NCI-H2227 treated with DMSO at 0.1 percent for 48 hours (cell line): ENCODE results near the gene PLAGL1.
"Not testable (repeated sequence)": the region's sequence is repeated elsewhere in the genome, so short reads cannot be mapped to it uniquely, and the experiment has no call there.

Experiments
- DNase-seq: peaks from one replicate; lab custom pipeline; 2025; lab: John Stamatoyannopoulos, UW

Gene PLAGL1

DNA sequence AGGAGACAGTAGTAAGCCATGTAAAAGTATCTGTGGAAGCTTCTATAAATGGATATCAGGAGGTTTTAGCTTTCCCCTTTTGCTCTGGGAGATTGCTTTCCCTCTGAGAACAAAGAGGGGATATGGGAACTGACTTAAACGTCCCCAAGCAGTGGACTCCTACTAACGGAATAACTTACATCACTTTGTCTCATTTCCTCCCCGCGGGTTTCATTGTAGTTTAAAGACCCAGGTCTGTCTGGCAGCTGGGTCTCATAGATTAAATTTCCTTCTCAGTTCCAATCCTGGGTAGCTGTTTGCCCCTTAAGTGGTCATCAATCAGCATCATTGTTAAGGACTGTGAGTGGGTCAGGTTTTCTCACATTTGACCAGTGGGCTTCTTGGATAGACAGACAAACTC lies 68.7 kb downstream of the PLAGL1 start:
- DNase-seq: peak; percentile 11

DNA sequence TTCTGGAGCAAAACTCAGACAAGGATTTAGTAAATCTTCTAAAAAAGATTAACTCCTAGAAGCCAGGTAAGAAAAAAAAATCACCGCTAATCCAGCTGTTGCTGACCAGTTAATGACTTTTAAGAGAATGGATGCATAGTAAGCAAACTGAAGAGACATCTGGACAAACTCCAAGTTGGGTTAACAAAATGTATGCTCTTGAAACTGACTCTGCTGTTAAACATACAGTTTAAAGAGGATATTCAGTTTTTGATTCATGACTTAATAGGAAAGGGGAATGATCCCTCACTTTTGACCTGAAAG lies 70.4 kb downstream of the PLAGL1 start:
- DNase-seq: no peak

DNA sequence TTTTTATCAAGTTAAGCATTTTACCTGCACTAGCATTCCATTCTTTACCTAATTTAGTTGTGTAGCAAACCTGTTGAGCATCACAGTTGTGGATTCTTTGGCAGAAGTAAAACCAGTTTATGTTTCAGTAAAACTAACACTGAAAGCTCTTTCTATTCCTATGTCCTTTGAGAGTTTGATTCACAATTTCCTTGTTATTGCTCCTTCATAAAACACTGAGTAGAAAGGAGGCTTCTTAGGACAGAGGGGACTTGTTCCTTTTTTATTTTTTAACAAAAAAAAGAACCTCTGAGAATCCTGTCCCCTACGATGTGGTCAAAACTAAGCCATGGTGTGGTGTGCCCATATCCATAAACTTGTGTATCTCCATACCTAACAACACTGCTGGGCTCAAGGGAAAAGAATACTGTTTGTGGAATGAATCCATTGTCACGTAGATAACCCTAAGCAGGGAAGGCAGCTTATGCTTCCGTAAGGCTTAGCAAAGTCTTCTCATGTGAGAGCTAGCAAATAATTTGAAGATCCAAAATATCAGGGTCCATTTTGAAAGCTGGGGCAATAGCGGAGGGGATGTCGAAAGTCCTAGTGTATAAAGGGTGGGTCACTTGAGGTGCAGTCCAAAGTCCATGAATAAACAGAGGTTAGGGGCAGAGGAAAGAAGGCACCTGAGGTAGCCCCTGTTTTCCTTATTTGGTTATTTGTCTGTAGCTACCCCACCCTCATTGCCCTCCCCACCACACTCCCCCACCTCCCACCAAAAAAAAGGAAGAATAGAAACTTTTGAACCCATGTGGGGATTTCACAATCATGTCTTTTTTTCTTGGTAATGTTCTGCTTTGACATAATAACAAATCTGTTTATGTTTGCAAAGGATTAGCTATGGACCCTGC lies 71.0 kb downstream of the PLAGL1 start:
- DNase-seq: no peak

DNA sequence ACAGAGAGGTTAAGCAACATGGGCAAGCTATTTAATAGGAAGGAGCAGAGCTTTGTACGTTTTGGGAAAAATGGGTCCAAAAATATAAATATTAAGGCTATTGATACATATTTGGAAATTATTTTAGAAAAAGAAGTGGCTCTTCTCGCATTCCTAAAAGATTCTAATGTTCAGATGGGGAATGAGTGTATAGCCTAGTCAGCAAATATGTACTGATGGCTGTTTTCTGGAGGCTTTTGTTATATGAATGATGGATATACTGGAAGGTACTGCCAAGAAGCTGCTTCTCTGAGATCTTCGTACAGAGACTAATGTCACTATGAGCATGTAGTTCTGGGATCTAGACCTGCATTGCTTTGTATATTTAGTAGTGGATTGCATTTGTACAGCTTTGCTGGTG lies 71.7 kb downstream of the PLAGL1 start:
- DNase-seq: no peak

DNA sequence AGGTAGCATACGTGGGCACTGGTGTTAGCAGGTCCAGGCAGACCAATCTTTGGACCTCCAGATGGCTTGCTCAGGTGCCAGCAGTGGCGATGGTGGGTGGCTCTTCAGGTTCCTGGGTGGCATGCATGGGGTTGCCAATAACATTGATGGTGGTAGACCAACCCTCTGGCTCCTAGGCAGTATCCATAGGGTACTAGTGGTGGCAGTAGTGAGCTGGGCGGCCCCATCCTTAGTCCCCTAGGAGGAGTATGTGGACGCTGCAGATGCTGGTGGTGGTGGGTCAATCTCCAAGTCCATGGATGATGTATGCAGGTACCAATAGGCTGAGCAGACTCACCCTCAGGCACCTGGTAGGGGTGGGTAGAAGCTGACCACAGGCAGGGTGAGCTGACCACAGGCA lies 73.2 kb downstream of the PLAGL1 start:
- DNase-seq: no peak

DNA sequence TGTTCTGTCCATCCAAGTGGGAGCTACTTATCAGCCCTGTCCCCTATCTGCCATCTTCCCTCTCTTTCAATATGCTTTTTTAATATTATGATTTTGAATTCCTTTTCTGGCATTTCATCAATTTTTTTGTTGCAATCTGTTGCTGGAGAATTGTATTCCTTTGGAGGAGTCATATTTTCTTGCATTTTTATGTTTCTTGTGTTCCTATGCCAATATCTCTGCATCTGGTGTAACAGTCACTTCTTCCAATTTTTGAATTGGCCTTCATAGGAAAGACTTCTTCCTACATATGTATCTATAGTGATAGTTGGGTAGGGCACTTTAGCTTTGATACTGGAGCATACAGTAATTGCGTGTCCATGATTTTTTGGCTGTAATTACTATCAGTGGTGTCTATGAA lies 73.7 kb downstream of the PLAGL1 start:
- DNase-seq: no peak

DNA sequence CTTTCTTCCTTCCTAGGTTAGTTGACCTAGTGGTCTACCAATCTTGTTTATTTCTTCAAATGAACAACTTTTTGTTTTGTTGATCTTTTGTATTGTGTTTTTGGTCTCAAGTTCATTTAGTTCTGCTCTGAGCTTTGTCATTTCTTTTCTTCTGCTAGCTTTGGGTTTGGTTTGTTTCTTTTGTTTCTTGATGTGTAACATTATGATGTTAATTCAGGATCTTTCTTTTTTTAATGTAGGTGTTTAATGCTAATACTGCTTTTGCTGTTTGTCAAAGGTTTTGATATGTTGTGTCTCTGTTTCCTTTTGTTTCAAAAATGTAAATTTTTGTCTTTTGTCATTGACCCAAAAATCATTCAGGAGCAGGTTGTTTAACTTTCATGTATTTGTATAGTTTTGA lies 78.1 kb downstream of the PLAGL1 start:
- no peak for DNase-seq

DNA sequence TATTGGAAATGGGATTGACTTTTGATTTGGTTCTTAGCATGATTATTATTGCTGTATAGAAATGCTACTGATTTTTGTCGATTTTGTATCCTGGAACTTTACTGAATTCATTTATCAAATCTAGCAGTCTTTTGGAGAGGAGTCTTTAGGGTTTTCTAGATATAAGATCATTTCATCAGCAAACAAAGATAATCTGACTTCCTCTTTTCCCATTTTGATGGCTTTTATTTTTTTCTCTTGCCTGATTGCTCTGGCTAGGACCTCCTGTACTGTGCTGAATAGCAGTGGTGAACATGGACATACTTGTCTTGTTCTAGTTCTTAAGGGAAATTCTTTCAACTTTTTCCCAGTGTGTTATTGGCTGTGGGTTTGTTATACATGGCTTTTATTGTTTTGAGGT lies 79.2 kb downstream of the PLAGL1 start:
- no peak for DNase-seq

DNA sequence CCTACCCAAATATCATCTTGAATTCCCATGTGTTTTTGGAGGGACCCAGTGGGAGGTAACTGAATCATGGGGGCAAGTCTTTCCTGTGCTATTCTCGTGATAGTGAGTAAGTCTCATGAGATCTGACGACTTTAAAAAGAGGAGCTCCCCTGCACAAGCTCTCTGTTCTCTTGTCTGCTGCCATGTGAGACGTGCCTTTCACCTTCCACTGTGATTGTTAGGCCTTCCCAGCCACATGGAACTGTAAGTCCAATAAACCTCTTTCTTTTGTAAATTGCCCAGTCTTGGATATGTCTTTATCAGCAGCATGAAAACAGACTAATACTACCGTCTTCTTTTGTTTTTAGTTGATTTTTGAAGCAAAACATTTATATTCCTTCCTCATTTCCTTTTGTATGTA lies 91.0 kb downstream of the PLAGL1 start:
- DNase-seq: not testable (repeated sequence)

DNA sequence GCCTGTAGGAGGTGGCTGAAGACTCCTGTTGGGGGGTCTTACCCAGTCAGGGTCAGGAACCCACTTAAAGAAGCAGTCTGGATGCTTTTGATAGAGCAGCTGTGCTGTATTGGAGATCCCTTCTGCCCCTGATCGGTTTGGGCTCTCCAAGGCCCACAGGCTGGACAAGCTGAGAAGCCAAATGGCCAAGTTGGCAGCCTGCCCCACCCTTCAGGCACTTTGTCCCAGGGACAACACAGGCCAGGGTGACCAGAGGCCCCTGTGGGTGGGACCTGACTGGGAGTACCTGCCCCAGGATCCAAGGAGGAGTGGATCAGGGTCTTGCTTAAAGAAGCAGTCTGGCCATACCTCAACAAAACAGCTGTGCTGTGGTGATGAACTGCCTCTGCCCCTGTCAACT lies 95.4 kb downstream of the PLAGL1 start:
- no peak for DNase-seq

DNA sequence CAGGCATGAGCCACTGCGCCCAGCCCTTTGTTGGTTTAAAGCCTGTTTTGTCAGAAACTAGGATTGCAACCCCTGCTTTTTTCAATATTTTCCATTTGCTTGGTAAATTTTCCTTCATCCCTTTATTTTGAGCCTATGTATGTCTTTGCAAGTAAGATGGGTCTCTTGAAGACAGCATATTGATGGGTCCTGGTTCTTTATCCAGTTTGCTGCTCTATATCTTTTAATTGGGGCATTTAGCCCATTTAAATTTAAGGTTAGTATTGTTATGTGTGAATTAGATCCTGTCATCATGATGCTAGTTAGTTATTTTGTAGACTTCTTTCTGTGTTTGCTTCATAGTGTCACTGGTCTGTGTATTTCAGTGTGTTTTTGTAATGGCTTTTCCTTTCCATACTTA lies 97.0 kb downstream of the PLAGL1 start:
- DNase-seq: no peak

DNA sequence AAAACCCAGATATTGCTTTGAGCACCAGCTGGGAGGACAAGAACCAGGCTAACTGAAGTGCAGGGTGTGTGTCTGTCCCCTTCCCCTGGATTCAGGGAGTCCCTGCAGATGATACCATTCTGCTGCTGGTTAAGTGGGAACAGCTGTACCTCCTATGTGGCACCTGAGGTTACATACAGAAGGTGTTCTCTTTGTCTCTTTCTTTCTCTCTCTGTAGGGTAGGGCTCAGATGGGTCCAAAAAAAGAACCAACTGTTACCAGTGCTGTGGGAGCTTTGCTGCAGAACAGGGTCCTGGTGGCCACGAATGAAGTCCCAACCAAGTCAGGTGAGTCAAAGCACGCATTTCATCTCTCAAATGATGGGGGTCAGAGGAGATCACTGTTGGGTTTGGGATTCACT lies 105.2 kb downstream of the PLAGL1 start:
- no peak for DNase-seq

DNA sequence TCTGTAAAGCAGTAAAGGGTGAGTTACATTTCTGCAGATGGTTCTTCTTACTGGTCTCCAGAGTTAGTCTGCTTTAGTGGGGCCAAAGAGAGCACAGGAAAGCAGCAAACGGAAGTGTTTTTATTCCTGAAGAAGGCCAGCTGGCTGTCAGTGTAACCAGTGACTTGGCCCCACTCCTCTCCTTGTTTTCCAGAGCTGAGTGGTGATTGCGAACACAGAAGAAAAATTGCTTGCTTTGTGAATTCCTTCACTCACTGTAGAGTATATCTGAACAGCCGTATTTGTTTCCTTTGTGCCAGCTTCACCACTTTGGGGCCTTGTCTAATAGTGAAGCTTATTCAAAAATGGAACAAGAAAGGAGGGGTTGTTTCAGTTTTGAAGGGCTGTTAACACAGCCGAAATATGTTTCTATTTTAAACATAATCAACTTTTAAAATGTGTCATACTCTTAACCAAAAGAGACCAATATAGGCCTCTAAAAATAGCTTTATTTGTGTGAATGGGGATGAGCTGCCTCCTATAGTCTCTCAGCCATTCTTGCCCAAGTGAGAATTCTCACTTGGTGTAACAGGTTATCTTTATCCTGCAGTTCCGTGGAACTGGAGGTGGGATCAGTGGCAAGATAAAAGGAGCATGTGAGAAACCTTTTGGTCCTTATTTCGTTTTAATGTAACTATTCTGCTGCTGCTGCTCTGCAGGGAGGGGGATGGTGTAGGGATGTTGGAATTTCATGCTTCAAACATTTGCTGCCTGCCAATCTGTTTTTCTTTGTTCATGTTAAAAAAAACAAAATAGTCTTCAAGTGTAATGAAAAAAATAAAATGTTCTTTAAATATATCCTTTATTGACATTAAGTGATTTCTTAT lies 105.9 kb downstream of the PLAGL1 start:
- DNase-seq: no peak

DNA sequence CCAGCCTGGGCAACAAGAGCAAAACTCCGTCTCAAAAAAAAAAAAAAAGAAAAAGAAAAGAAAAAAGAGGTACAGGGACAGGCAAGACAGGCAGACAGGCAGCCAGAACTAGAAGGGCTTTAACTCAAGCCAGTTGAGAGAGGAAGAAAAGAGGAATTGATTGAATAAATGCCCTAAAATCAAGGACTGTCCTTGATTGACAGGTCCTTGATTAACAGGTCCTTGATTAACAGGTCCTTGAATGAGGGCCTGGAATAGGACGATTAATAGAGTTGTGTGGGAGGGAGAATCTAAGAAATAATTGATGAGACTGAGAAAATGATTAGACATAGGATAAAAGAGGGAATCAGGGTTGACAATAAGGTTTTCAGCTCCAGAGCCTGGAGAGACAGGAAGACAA lies 107.7 kb downstream of the PLAGL1 start:
- DNase-seq: no peak

DNA sequence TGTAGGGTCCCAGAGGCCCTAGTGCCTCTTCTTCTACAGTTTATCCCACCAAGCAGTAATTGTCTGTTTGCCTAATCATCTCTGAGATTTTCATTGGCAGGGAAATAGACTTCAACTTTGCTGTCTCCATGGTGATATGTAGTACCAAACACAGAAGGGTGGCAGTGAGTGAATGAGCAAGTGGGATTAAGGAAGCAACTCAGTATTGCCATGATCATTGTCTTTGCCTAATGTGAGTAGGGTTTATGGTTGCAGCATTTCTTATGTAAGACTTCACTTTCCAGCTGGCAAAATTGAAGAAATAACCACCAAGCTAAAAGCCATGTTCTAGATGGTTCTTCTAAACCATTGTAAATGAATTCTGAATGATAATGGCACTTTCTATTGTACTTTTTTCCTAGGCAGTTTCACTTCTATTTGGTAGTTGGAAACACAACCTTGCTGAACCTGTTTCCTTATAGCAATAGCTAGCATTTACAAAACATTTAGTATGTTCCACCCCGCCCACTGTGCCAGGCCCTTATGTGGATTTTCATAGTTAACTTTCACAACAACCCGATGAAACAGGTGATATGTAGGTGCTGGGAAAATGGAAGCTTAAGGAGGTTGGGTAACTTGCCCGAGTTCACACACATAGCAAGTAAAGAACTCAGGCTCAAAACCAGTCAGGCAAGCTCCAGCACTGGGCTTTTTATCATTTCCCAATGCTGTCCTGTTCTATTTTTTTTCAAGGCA lies 111.8 kb downstream of the PLAGL1 start:
- no peak for DNase-seq

DNA sequence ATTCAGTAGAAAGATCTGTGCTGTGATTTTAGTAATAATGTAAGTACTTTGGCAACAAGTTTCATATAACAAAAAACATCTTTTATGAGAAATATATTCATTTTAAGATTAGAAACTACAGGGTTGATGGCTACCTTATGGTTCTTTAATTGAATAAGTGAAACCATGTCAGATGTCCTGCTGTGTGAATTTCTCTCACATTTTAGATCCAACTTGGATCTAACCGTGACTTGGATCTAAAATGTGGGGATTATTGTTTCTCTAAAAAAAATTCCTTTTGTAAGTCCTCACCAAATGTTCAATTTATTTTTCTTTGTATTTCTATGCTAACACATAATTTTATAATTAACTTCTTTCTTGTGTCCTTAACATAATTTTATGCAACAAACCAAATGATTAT lies 113.4 kb downstream of the PLAGL1 start:
- no peak for DNase-seq
